Lower leg skin (tissue), 4 donors: ENCODE results near the gene ARHGEF12. TPM values are rescaled to one million over a fixed set of nuclear protein-coding genes. Genes with fewer than 3 reads are reported as not detected.

Experiments
- DNase-seq, 2 donors: peaks; one replicate each; pipeline ENCODE4 v3.0.0-alpha.2; 2019; ENCODE audit warnings: low spot score in 2 of 2
- H3K4me3 ChIP-seq: fragments of 200-600 bp; sonication (generic); 2 replicates; pipeline ENCODE4 v1.5.1; 2017; ENCODE audit warnings: mild to moderate bottlenecking, low read depth; ENCODE audit not compliant: poor library complexity, severe bottlenecking
- POLR2A ChIP-seq, 2 donors: fragments of 450-650 bp; IDR thresholded peaks; one replicate each; pipeline ENCODE4 v1.6.1; 2016 to 2017; ENCODE audit warnings: antibody characterized with exemption in 2 of 2, mild to moderate bottlenecking in 1 of 2, moderate library complexity in 1 of 2
- WGBS, 2 donors: methylation state at CpG; one replicate each; pipeline ENCODE4 v1.1.5; 2018; 5-methylcytosine and 5-hydroxymethylcytosine counted together
- intact Hi-C: fragments of 100-400 bp; cut with DNase I; formaldehyde crosslinking; loops from one replicate; pipeline ENCODE4 v1.15.0; 2023; ENCODE audit warnings: low total_unique reads
- total RNA-seq, 4 donors: library from RNA; depleted of rRNA; stranded (reverse); fragments of >200 nt; gene quantifications; one replicate each; pipeline ENCODE4 v1.1.0, GENCODE V29; 2016
- TF ChIP-seq, protein P1 (sequence below), 3 donors: fragments of 450-650 bp; IDR thresholded peaks; one replicate each; pipeline ENCODE4 v1.5.1; 2016; ENCODE audit warnings: antibody characterized with exemption in 3 of 3, mild to moderate bottlenecking in 3 of 3, moderate library complexity in 2 of 3

ARHGEF12 gene
- total RNA-seq, 4 donors from 2014 or later: 124 to 153 (median 132) TPM

DNA sequence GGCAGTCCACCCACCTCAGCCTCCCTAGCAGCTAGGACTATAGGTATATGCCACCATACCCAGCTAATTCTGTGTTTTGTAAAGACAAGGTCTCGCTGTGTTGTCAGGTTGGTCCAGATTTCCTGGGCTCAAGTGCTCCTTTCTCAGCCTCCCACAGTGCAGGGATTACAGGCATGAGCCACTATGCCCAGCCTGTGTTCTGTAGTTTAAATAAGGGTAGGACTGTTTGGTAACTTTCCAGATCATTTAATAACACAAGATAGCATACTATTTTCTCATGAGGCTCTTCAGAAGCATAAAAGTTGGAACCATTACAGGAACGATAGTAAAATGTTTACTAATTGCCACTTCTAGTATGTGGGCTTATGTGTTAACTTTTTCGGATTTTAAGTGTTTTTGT is 137.3 kb downstream of the ARHGEF12 start:
- H3K4me3 ChIP-seq: no peak overlapping the region
- no peak for DNase-seq
- intact Hi-C loops: no loop called here
- TF ChIP-seq, protein P1, sequence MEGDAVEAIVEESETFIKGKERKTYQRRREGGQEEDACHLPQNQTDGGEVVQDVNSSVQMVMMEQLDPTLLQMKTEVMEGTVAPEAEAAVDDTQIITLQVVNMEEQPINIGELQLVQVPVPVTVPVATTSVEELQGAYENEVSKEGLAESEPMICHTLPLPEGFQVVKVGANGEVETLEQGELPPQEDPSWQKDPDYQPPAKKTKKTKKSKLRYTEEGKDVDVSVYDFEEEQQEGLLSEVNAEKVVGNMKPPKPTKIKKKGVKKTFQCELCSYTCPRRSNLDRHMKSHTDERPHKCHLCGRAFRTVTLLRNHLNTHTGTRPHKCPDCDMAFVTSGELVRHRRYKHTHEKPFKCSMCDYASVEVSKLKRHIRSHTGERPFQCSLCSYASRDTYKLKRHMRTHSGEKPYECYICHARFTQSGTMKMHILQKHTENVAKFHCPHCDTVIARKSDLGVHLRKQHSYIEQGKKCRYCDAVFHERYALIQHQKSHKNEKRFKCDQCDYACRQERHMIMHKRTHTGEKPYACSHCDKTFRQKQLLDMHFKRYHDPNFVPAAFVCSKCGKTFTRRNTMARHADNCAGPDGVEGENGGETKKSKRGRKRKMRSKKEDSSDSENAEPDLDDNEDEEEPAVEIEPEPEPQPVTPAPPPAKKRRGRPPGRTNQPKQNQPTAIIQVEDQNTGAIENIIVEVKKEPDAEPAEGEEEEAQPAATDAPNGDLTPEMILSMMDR (IDR thresholded peaks at IDR 0.05): no peak
- no peak for TF ChIP-seq POLR2A (IDR thresholded peaks at IDR 0.05)
- 90 to 95% methylated on average over 3 of the region's 3 CpGs for WGBS, 2 donors

DNA sequence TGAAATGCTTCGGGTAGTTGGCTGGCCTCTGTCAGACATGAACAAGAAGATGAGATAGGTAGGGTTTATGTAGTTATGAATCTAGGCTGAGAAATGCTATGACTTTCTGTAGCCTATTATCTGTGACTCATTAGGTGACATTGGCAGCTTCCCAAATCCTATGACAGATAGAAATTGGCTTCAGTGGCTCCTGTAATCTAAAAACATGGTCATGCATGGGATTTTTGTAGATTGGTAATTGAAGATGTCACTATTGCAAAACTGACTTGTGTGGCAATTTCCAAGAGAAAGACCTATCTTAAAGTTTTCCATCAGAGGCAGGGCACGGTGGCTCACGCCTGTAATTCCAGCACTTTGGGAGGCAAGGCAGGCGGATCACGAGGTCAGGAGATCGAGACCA is 145.9 kb downstream of the ARHGEF12 start:
- no peak for TF ChIP-seq POLR2A (IDR thresholded peaks at IDR 0.05)
- TF ChIP-seq, protein P1 (IDR thresholded peaks at IDR 0.05): no peak
- WGBS, 2 donors: 87 to 91% methylated on average over 6 of the region's 6 CpGs
- H3K4me3 ChIP-seq: no peak overlapping the region
- intact Hi-C loops: no loop called here
- DNase-seq: no peak

DNA sequence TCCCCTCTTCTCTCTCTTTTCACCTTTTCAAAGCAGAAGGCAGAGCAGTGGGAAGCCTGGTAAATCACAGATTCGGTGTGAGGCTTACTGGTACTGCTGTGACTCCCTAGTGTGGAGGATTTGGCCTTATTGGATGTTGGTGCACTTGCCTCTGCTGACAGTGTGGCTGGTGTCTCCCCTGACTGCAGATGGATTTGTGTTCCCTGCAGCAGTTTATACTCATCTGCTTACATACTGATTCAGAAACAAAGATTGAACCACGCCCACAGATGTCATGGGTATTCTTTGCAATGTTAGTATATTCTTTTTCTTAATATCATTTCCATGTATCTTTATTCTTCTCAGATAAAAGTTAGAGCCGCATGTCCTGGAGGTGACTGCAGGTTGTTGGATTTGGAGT is 148.5 kb downstream of the ARHGEF12 start:
- intact Hi-C loops: no loop called here
- no peak for DNase-seq
- WGBS, 2 donors: 87 to 96% methylated on average over 3 of the region's 3 CpGs
- TF ChIP-seq POLR2A (IDR thresholded peaks at IDR 0.05): no peak
- TF ChIP-seq, protein P1 (IDR thresholded peaks at IDR 0.05): no peak
- no peak overlapping the region for H3K4me3 ChIP-seq

DNA sequence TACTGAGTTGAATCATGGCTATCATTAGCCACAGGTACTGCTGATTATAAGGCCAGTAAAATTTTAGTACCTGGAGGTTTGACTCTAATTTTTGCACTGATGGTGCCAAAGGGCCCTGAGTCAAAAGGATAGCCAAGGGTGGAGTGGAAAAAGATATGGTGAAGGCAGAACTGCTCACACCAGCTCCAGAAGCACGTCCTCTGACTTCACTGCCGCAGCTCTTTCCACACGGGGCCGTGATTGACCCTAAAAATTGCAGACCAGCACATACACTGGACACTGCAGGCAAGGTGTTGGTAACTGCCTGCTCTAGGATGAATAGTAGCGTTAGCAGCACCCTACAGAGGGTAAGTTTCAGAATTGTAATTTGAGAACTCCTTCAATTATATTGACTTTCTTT is 149.9 kb downstream of the ARHGEF12 start:
- H3K4me3 ChIP-seq: no peak overlapping the region
- intact Hi-C loops: no loop called here
- 88 to 93% methylated on average over 5 of the region's 5 CpGs for WGBS, 2 donors

DNA sequence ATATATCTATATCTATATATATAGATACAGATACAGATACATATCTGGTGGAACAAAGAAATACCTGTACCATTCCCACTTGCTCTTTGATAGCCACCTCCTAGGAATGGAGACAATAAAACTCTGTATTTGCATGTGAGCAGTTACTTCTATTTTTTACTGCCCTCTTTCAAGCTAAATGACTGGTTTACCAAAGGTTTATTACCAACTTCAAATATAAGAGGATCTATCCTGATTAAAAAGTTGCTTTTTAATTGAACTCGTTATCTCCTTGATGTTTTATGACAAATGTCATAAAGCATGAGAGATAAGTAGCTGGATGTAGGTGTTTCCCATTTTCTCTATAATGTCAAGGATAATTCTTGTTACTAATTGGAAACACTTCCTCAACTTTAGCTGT is 153.6 kb downstream of the ARHGEF12 start:
- TF ChIP-seq POLR2A (IDR thresholded peaks at IDR 0.05): no peak
- H3K4me3 ChIP-seq: no peak overlapping the region
- intact Hi-C loops: no loop called here
- 80 to 83% methylated on average over 1 of the region's 1 CpG for WGBS, 2 donors
- no peak for DNase-seq

More for the DNA sequence above, 149.9 kb downstream of the ARHGEF12 start:
- TF ChIP-seq, protein P1 (IDR thresholded peaks at IDR 0.05): no peak
- no peak for TF ChIP-seq POLR2A (IDR thresholded peaks at IDR 0.05)
- no peak for DNase-seq

DNA sequence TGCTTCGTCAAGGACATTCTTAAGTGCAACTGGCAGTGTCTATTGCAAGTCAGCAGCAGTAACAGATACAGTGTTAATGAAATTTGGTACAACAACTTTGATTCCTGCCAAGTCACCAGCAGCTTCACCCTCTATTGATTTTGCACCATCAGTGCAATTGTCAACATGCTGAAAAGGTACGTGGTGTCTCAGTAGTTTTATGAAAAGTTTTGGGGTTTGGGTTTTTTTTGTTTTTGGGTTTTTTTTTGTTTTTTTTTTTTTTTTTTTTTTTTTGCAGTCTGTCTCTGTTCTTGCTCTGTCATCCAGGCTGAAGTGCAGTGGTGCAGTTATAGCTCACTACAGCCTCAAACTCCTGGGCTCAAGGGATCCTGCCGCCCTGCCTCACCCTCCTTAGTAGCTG is 156.3 kb downstream of the ARHGEF12 start:
- WGBS, 2 donors: 62% methylated on average over 3 of the region's 3 CpGs
- no peak for TF ChIP-seq POLR2A (IDR thresholded peaks at IDR 0.05)
- TF ChIP-seq, protein P1 (IDR thresholded peaks at IDR 0.05): no peak
- intact Hi-C loops: no loop called here
- no peak overlapping the region for H3K4me3 ChIP-seq
- DNase-seq: no peak
